LHCN-M2 (cell line): Measurements from ENCODE around the gene HM13. TPM values are rescaled to one million over a fixed set of nuclear protein-coding genes. Genes with fewer than 3 reads are reported as not detected.
"Not testable (repeated sequence)": the region's sequence is repeated elsewhere in the genome, so short reads cannot be mapped to it uniquely, and the experiment has no call there.

Experiments used
- DNase-seq: peaks from one replicate; pipeline ENCODE4 v3.0.0-alpha.2; 2012; ENCODE audit warnings: low read depth
- total RNA-seq: library from RNA; depleted of rRNA; stranded (reverse); fragments of >200 nt; gene quantifications from 2 replicates; pipeline ENCODE4 v1.2.3, GENCODE V29; 2014; rRNA removed

HM13 gene
- total RNA-seq, 1 experiment from 2014 or later: 105 TPM

- peak; percentile 91 for DNase-seq
Measured at GRCh38 chr20:31606804-31607639, 92.8 kb downstream of the HM13 start.

- DNase-seq: peak; percentile 56
Measured at GRCh38 chr20:31607640-31608250, 93.5 kb downstream of the HM13 start.

GRCh38 chr20:31608251-31608945 is 94.2 kb downstream of the HM13 start:
- peak; percentile 60 for DNase-seq

GRCh38 chr20:31612271-31612640 is 98.0 kb downstream of the HM13 start:
- not testable (repeated sequence) for DNase-seq

- no peak for DNase-seq
Measured at GRCh38 chr20:31615416-31615815, 101.2 kb downstream of the HM13 start.

- no peak for DNase-seq
Measured at GRCh38 chr20:31617432-31618104, 103.3 kb downstream of the HM13 start.

Other genes with a start within 250 kb of the HM13 start
- gene DEFB116, start 205.9 kb upstream of the HM13 start, total RNA-seq: not detected in 2 replicates
- gene DEFB118, start 145.8 kb upstream of the HM13 start, total RNA-seq: not detected in 2 replicates
- not detected in 2 replicates for gene DEFB119, start 123.9 kb upstream of the HM13 start, total RNA-seq
- not detected in 2 replicates for gene DEFB121, start 108.2 kb upstream of the HM13 start, total RNA-seq
- gene DEFB123, start 73.8 kb upstream of the HM13 start, total RNA-seq: not detected in 2 replicates
- gene DEFB124, start 39.3 kb upstream of the HM13 start, total RNA-seq: not detected in 2 replicates
- not detected in 2 replicates for gene REM1, start 39.2 kb upstream of the HM13 start, total RNA-seq
- 775 and 1,134 TPM in 2 replicates for gene ID1, start 90.8 kb downstream of the HM13 start, total RNA-seq
- not detected in 2 replicates for gene COX4I2, start 123.5 kb downstream of the HM13 start, total RNA-seq
- gene BCL2L1, start 208.4 kb downstream of the HM13 start, total RNA-seq: 328 and 368 TPM in 2 replicates
- gene TPX2, start 224.8 kb downstream of the HM13 start, total RNA-seq: 188 and 191 TPM in 2 replicates